HepG2 (cell line): ENCODE data around the gene TMBIM6. TPM values are rescaled to one million over a fixed set of nuclear protein-coding genes. Genes with fewer than 3 reads are reported as not detected.

Experiments used
- FOXK2 ChIP-seq: fragments of 450-650 bp; IDR thresholded peaks from 2 replicates; pipeline ENCODE4 v1.6.1; 2016
- HMGXB3 ChIP-seq: sonication (generic); formaldehyde crosslinking; IDR thresholded peaks from 2 replicates; pipeline ENCODE4 v1.4.0; 2020; ENCODE audit warnings: missing genetic modification reagents, borderline replicate concordance
- IKZF1 ChIP-seq: fragments of 450-650 bp; IDR thresholded peaks from 2 replicates; pipeline ENCODE4 v1.7.1; 2016
- KAT8 ChIP-seq: IDR thresholded peaks from 2 replicates; pipeline ENCODE4 v1.6.1; 2016; ENCODE audit warnings: missing genetic modification reagents, missing compliant biosample characterization
- KMT2B ChIP-seq: IDR thresholded peaks from 2 replicates; pipeline ENCODE4 v1.6.1; 2016; ENCODE audit warnings: missing genetic modification reagents, missing compliant biosample characterization
- MATR3 ChIP-seq: sonication (generic); formaldehyde crosslinking; IDR thresholded peaks from 2 replicates; pipeline ENCODE4 v1.4.0; 2020; ENCODE audit warnings: missing genetic modification reagents
- MTF2 ChIP-seq: sonication (generic); formaldehyde crosslinking; IDR thresholded peaks from 2 replicates; pipeline ENCODE4 v1.5.0; 2020; ENCODE audit warnings: missing genetic modification reagents, borderline replicate concordance
- NAIF1 ChIP-seq: sonication (generic); formaldehyde crosslinking; IDR thresholded peaks from 2 replicates; pipeline ENCODE4 v1.5.0; 2020; ENCODE audit warnings: mild to moderate bottlenecking, missing genetic modification reagents, borderline replicate concordance
- PHF8 ChIP-seq: sonication (generic); formaldehyde crosslinking; IDR thresholded peaks from 2 replicates; pipeline ENCODE4 v1.5.0; 2020; ENCODE audit warnings: missing genetic modification reagents
- POLR2AphosphoS5 ChIP-seq: IDR thresholded peaks from 2 replicates; pipeline ENCODE4 v1.6.1; 2012; ENCODE audit warnings: low read depth, low read length
- SKI ChIP-seq: fragments of 450-650 bp; IDR thresholded peaks from one replicate; pipeline ENCODE4 v1.6.1; 2018; ENCODE audit warnings: mild to moderate bottlenecking; ENCODE audit not compliant: partially characterized antibody
- TCF7 ChIP-seq: sonication (generic); IDR thresholded peaks from 2 replicates; pipeline ENCODE4 v1.6.1; 2016; ENCODE audit warnings: antibody characterized with exemption, low read depth
- ZNF230 ChIP-seq: sonication (generic); formaldehyde crosslinking; IDR thresholded peaks from 2 replicates; pipeline ENCODE4 v1.4.0; 2020; ENCODE audit warnings: mild to moderate bottlenecking, missing genetic modification reagents
- ZNF318 ChIP-seq: sonication (generic); formaldehyde crosslinking; IDR thresholded peaks from 2 replicates; pipeline ENCODE4 v1.4.0; 2020; ENCODE audit warnings: mild to moderate bottlenecking, missing genetic modification reagents
- ZNF329 ChIP-seq: sonication (generic); formaldehyde crosslinking; IDR thresholded peaks from 2 replicates; pipeline ENCODE4 v1.9.0; 2021; ENCODE audit warnings: low read depth, mild to moderate bottlenecking, missing genetic modification reagents
- ZNF549 ChIP-seq: sonication (generic); formaldehyde crosslinking; IDR thresholded peaks from 2 replicates; pipeline ENCODE4 v1.5.0; 2020; ENCODE audit warnings: missing genetic modification reagents
- ZNF672 ChIP-seq: sonication (generic); formaldehyde crosslinking; IDR thresholded peaks from 2 replicates; pipeline ENCODE4 v1.8.1; 2022; ENCODE audit warnings: missing genetic modification reagents
- polyA plus RNA-seq, 8 experiments: library from polyadenylated mRNA; depleted of rRNA in 3 of 8; stranded (reverse) in 7 of 8; unstranded in 1 of 8; fragments of >200 nt; fragmentation: Illumina TruSeq in 4 of 8; extraction: Trizol in 4 of 8; gene quantifications; 2 replicates each; pipeline versions ENCODE4 v1.2.1 to v1.2.3, GENCODE V29; 2011 to 2016; ENCODE audit warnings: low read depth in 4 of 8, missing spikeins in 1 of 8, mixed read lengths in 1 of 8; ENCODE audit not compliant: insufficient read depth in 1 of 8
- total RNA-seq, 5 experiments: library from RNA; depleted of rRNA; stranded (reverse); fragments of >200 nt; fragmentation: Illumina TruSeq; extraction: Trizol; gene quantifications; 2 replicates each; pipeline ENCODE4 v1.2.3, GENCODE V29; 2016; ENCODE audit warnings: low read depth in 1 of 5

Gene TMBIM6
- total and polyA plus RNA-seq, 2 of the 13 experiments (the other 11 are each of a cell fraction or from before 2014, with no cell fraction given), result 412 to 468 TPM

GRCh38 chr12:49707128-49707811 is 34.1 kb upstream of the TMBIM6 start, which contains the start of gene FMNL3 (continued):
- peak; percentile 52; the same call in 1 of the 2 replicates for TF ChIP-seq ZNF318 (CRISPR knock-in tag)
- peak; percentile 76 for TF ChIP-seq KMT2B (CRISPR knock-in tag)
- TF ChIP-seq FOXK2, result no peak
- TF ChIP-seq ZNF329 (CRISPR knock-in tag), result peak; percentile 80
- no peak for TF ChIP-seq IKZF1
- TF ChIP-seq NAIF1 (CRISPR knock-in tag), result no peak
- no peak for TF ChIP-seq MATR3 (CRISPR knock-in tag)
- 0 out of 2 replicates have a peak, but pooled peaks have one; percentile 69 for TF ChIP-seq HMGXB3 (CRISPR knock-in tag)
- 0 out of 2 replicates have a peak, but pooled peaks have one; percentile 55 for TF ChIP-seq ZNF549 (CRISPR knock-in tag)
- no peak for TF ChIP-seq TCF7
- TF ChIP-seq ZNF230 (CRISPR knock-in tag), result 0 out of 2 replicates have a peak, but pooled peaks have one; percentile 26
- TF ChIP-seq KAT8 (CRISPR knock-in tag), result peak; percentile 72
- TF ChIP-seq ZNF672 (CRISPR knock-in tag), result no peak; the same call in 1 of the 2 replicates
- no peak for TF ChIP-seq MTF2 (CRISPR knock-in tag)
- TF ChIP-seq POLR2AphosphoS5, result no peak
- TF ChIP-seq PHF8 (CRISPR knock-in tag), result peak; percentile 46; the same call in 1 of the 2 replicates
- TF ChIP-seq SKI, result peak; percentile 14
